H1 (cell line): ENCODE results near the gene PLEK. TPM values are rescaled to one million over a fixed set of nuclear protein-coding genes. Genes with fewer than 3 reads are reported as not detected.

Source experiments
- ASH2L ChIP-seq: fragments of 200-600, 300-600 bp; sonication (generic); IDR thresholded peaks from one replicate; pipeline ENCODE4 v1.7.1; 2017; ENCODE audit warnings: low read length
- CREB1 ChIP-seq: IDR thresholded peaks from 2 replicates; pipeline ENCODE4 v1.6.1; 2012; ENCODE audit warnings: inconsistent platforms
- EGR1 ChIP-seq: IDR thresholded peaks from 2 replicates; pipeline ENCODE4 v1.6.1; 2011; ENCODE audit warnings: low read depth, low read length, borderline replicate concordance
- EP300 ChIP-seq, 2 experiments: IDR thresholded peaks; 1 replicate in 1 of 2; 2 replicates in 1 of 2; pipeline ENCODE4 v1.6.1; 2011 to 2012; ENCODE audit warnings: low read depth in 2 of 2, low read length in 2 of 2, mild to moderate bottlenecking in 2 of 2, borderline replicate concordance in 1 of 2, inconsistent platforms in 1 of 2, moderate library complexity in 1 of 2
- KDM5A ChIP-seq: fragments of 200-600 bp; IDR thresholded peaks from 2 replicates; pipeline ENCODE4 v1.7.1; 2012; ENCODE audit warnings: mild to moderate bottlenecking, low read length, inconsistent platforms, mixed read lengths
- RNF2 ChIP-seq: fragments of 200-900, 300-1000 bp; sonication (generic); IDR thresholded peaks from 2 replicates; pipeline ENCODE4 v1.7.1; 2016; ENCODE audit warnings: borderline replicate concordance, low read depth, mild to moderate bottlenecking, antibody characterized with exemption, low read length; ENCODE audit not compliant: poor library complexity, severe bottlenecking; ENCODE audit errors: missing control alignments
- SUZ12 ChIP-seq: fragments of 200-600 bp; sonication (generic); IDR thresholded peaks from 2 replicates; pipeline ENCODE4 v1.6.1; 2012; ENCODE audit warnings: mild to moderate bottlenecking, inconsistent platforms, low read length, moderate library complexity, mixed read lengths
- USF2 ChIP-seq: IDR thresholded peaks from 2 replicates; pipeline ENCODE4 v1.6.1; 2011; ENCODE audit warnings: low read length, improper control_type of control experiment
- polyA plus RNA-seq, 7 experiments: library from polyadenylated mRNA; depleted of rRNA in 3 of 7; stranded (reverse) in 5 of 7; unstranded in 2 of 7; fragments of >200 nt in 5 of 7; fragments of 200-250 nt in 2 of 7; gene quantifications; 1 replicate in 5 of 7; 2 replicates in 1 of 7; 4 replicates in 1 of 7; pipeline versions ENCODE4 v1.2.1 to v1.2.3, GENCODE V29; 2011 to 2013; ENCODE audit warnings: missing spikeins in 2 of 7, mixed read lengths in 2 of 7
- total RNA-seq: library from RNA; stranded (reverse); fragmentation: NEBNext Ultra II Directional; extraction: Animal tissue kit (Norgen Biotek cat#: 25700); gene quantifications from 2 replicates; pipeline ENCODE4 v1.2.1, GENCODE V29; 2021

The PLEK gene
- total and polyA plus RNA-seq, 2 of the 8 experiments (the other 6 are each of a cell fraction or from before 2014, with no cell fraction given) = not detected

GRCh38 chr2:68404893-68405799 is 40.1 kb downstream of the PLEK start (continued):
- no peak for TF ChIP-seq USF2
- TF ChIP-seq EP300 (IDR thresholded peaks at IDR 0.05; ENCODE audit: borderline replicate concordance in 1 of 2, low read depth in 2 of 2, low read length in 2 of 2) = no peak
- TF ChIP-seq KDM5A = no peak
- TF ChIP-seq ASH2L = no peak
- no peak for TF ChIP-seq CREB1
- TF ChIP-seq RNF2 = no peak
- no peak for TF ChIP-seq EGR1
- no peak for TF ChIP-seq SUZ12
